Measurements from ENCODE around the gene TK1.
A peak's percentile ranks its signal among the peaks of the same experiment; 100 is the strongest.

TK1 gene

GRCh38 chr17:78219396-78220150, 32.7 kb upstream of the TK1 start:
- no peak for DNase-seq (ENCODE audit: low read depth)

- DNase-seq (ENCODE audit: low read depth), result no peak
These were observed 27.8 kb upstream of the TK1 start for GRCh38 chr17:78214706-78215061.

GRCh38 chr17:78214016-78214705, 27.3 kb upstream of the TK1 start, which contains the start of gene BIRC5:
Gene BIRC5, plus strand, starts transcription at chr17:78214253. Its CDS starts 64 bp downstream, at chr17:78214317.
- DNase-seq (ENCODE audit: low read depth), result peak; percentile 87

- DNase-seq (ENCODE audit: low read depth), result no peak
These were observed 24.2 kb upstream of the TK1 start for GRCh38 chr17:78211032-78211431.

- no peak for DNase-seq (ENCODE audit: low read depth)
These were observed 23.3 kb upstream of the TK1 start for GRCh38 chr17:78210111-78210510.

GRCh38 chr17:78208486-78208885, 21.6 kb upstream of the TK1 start:
- no peak for DNase-seq (ENCODE audit: low read depth)

GRCh38 chr17:78206298-78206697, 19.4 kb upstream of the TK1 start:
- DNase-seq (ENCODE audit: low read depth), result no peak

- no peak for DNase-seq (ENCODE audit: low read depth)
These were observed 18.4 kb upstream of the TK1 start for GRCh38 chr17:78205124-78205775.

- DNase-seq (ENCODE audit: low read depth), result no peak
These were observed 17.7 kb upstream of the TK1 start for GRCh38 chr17:78204387-78205123.

GRCh38 chr17:78202666-78203065, 15.8 kb upstream of the TK1 start:
- no peak for DNase-seq (ENCODE audit: low read depth)

GRCh38 chr17:78200451-78200850, 13.6 kb upstream of the TK1 start:
- DNase-seq (ENCODE audit: low read depth), result no peak

GRCh38 chr17:78197147-78197832, 10.4 kb upstream of the TK1 start:
- DNase-seq (ENCODE audit: low read depth), result no peak

GRCh38 chr17:78196716-78197115, 9.9 kb upstream of the TK1 start:
- DNase-seq (ENCODE audit: low read depth), result no peak

- DNase-seq (ENCODE audit: low read depth), result no peak
These were observed 716 bp downstream of the TK1 start for GRCh38 chr17:78185981-78186691.

GRCh38 chr17:78184868-78185267, 2.0 kb downstream of the TK1 start:
- DNase-seq (ENCODE audit: low read depth), result no peak

- DNase-seq (ENCODE audit: low read depth), result no peak
These were observed 2.5 kb downstream of the TK1 start for GRCh38 chr17:78184351-78184750.

GRCh38 chr17:78183916-78184315, 2.9 kb downstream of the TK1 start:
- no peak for DNase-seq (ENCODE audit: low read depth)

GRCh38 chr17:78182504-78182903, 4.3 kb downstream of the TK1 start:
- no peak for DNase-seq (ENCODE audit: low read depth)

- DNase-seq (ENCODE audit: low read depth), result no peak
These were observed 6.3 kb downstream of the TK1 start for GRCh38 chr17:78180508-78180907.

GRCh38 chr17:78180083-78180482, 6.8 kb downstream of the TK1 start:
- DNase-seq (ENCODE audit: low read depth), result no peak

- DNase-seq (ENCODE audit: low read depth), result no peak
These were observed 7.5 kb downstream of the TK1 start for GRCh38 chr17:78179372-78179771.
